GM23338 (cell line): ENCODE measurements around the gene CADPS. TPM values are rescaled to one million over a fixed set of nuclear protein-coding genes. Genes with fewer than 3 reads are reported as not detected.

ENCODE experiments used
- ATAC-seq: fragments of 200-7000 bp; cut with Tn5 transposase; 3 replicates; pipeline ENCODE4 v1.9.1; 2020
- DNase-seq: peaks from one replicate; pipeline ENCODE4 v3.0.0-alpha.2; 2015; ENCODE audit warnings: low spot score
- H2AFZ ChIP-seq: fragments of 200-600 bp; sonication (generic); 2 replicates; pipeline ENCODE4 v1.8.0; 2016; ENCODE audit warnings: antibody characterized with exemption, mild to moderate bottlenecking, moderate library complexity
- H3F3A ChIP-seq: fragments of 200-600 bp; sonication (generic); replicated peaks from 2 replicates; pipeline ENCODE4 v1.8.0; 2017; ENCODE audit warnings: antibody characterized with exemption, mixed run types, low read depth
- H3K27ac ChIP-seq: fragments of 200-600 bp; sonication (generic); 2 replicates; pipeline ENCODE4 v1.6.1; 2016; ENCODE audit warnings: low read depth
- H3K27me3 ChIP-seq: fragments of 200-600 bp; sonication (generic); 2 replicates; pipeline ENCODE4 v1.8.0; 2016; ENCODE audit warnings: mild to moderate bottlenecking, mixed run types, moderate library complexity; ENCODE audit not compliant: insufficient read depth
- H3K36me3 ChIP-seq: fragments of 200-600 bp; sonication (generic); 2 replicates; pipeline ENCODE4 v1.8.0; 2016; ENCODE audit warnings: mild to moderate bottlenecking; ENCODE audit not compliant: insufficient read depth
- H3K4me1 ChIP-seq: fragments of 200-600 bp; sonication (generic); 2 replicates; pipeline ENCODE4 v1.8.0; 2016; ENCODE audit warnings: mild to moderate bottlenecking, moderate library complexity; ENCODE audit not compliant: insufficient read depth
- H3K4me2 ChIP-seq: fragments of 200-600 bp; sonication (generic); 2 replicates; pipeline ENCODE4 v1.7.1; 2017; ENCODE audit warnings: mixed run types
- H3K4me3 ChIP-seq: fragments of 200-600 bp; sonication (generic); 2 replicates; pipeline ENCODE4 v1.6.1; 2016; ENCODE audit warnings: mixed run types
- H3K79me2 ChIP-seq: fragments of 200-600 bp; sonication (generic); replicated peaks from 2 replicates; pipeline ENCODE4 v1.8.0; 2017; ENCODE audit warnings: mild to moderate bottlenecking; ENCODE audit not compliant: insufficient read depth
- H3K9me2 ChIP-seq: fragments of 200-600 bp; sonication (generic); 2 replicates; pipeline ENCODE4 v1.8.0; 2017; ENCODE audit not compliant: insufficient read depth
- H4K20me1 ChIP-seq: fragments of 200-600 bp; sonication (generic); replicated peaks from 2 replicates; pipeline ENCODE4 v1.8.0; 2017; ENCODE audit warnings: mild to moderate bottlenecking; ENCODE audit not compliant: insufficient read depth
- H3K27ac Mint-ChIP-seq: 2 replicates; pipeline ENCODE4 v1.8.0; 2020; ENCODE audit warnings: inconsistent platforms, mild to moderate bottlenecking, moderate library complexity, mixed read lengths
- H3K27me3 Mint-ChIP-seq: 3 replicates; pipeline ENCODE4 v1.8.0; 2022; ENCODE audit warnings: low read depth, mild to moderate bottlenecking, moderate library complexity, mixed read lengths, inconsistent platforms; ENCODE audit not compliant: insufficient read depth, poor library complexity
- H3K36me3 Mint-ChIP-seq: 3 replicates; pipeline ENCODE4 v1.8.0; 2021; ENCODE audit warnings: low read depth, mild to moderate bottlenecking, inconsistent platforms, moderate library complexity, mixed read lengths
- H3K4me1 Mint-ChIP-seq: 3 replicates; pipeline ENCODE4 v1.8.0; 2020; ENCODE audit warnings: mild to moderate bottlenecking, inconsistent platforms, mixed read lengths
- H3K4me3 Mint-ChIP-seq: 3 replicates; pipeline ENCODE4 v1.8.0; 2021; ENCODE audit warnings: moderate library complexity, mild to moderate bottlenecking, inconsistent platforms, mixed read lengths
- H3K9me3 Mint-ChIP-seq: 3 replicates; pipeline ENCODE4 v1.8.0; 2020; ENCODE audit warnings: moderate library complexity, mild to moderate bottlenecking, inconsistent platforms, mixed read lengths
- CREB1 ChIP-seq: fragments of 250-450 bp; sonication (Bioruptor Pico); IDR thresholded peaks from 2 replicates; pipeline ENCODE4 v1.5.0; 2020; ENCODE audit warnings: low read depth, mild to moderate bottlenecking, moderate library complexity
- EZH2 ChIP-seq: fragments of 200-600 bp; sonication (generic); IDR thresholded peaks from one replicate; pipeline ENCODE4 v1.8.0; 2017; ENCODE audit warnings: antibody characterized with exemption, mild to moderate bottlenecking, low read depth; ENCODE audit not compliant: unreplicated experiment
- EZH2phosphoT487 ChIP-seq: fragments of 200-600 bp; sonication (generic); IDR thresholded peaks from one replicate; pipeline ENCODE4 v1.8.1; 2018; ENCODE audit warnings: antibody characterized with exemption; ENCODE audit not compliant: unreplicated experiment
- JUNB ChIP-seq: IDR thresholded peaks from one replicate; pipeline ENCODE4 v1.6.1; 2016; ENCODE audit warnings: antibody characterized with exemption; ENCODE audit not compliant: unreplicated experiment
- NANOG ChIP-seq: IDR thresholded peaks from 2 replicates; pipeline ENCODE4 v1.6.1; 2016; ENCODE audit warnings: antibody characterized with exemption, borderline replicate concordance
- POLR2AphosphoS5 ChIP-seq: IDR thresholded peaks from 2 replicates; pipeline ENCODE4 v1.6.1; 2016; ENCODE audit warnings: antibody characterized with exemption, low read depth
- STAT1 ChIP-seq: IDR thresholded peaks from one replicate; pipeline ENCODE4 v1.6.1; 2016; ENCODE audit warnings: antibody characterized with exemption; ENCODE audit not compliant: unreplicated experiment
- ZNF114 ChIP-seq: fragments of 250-450 bp; sonication (Bioruptor Pico); IDR thresholded peaks from 2 replicates; pipeline ENCODE4 v1.5.0; 2020; ENCODE audit warnings: mild to moderate bottlenecking, moderate library complexity
- ZNF331 ChIP-seq: fragments of 250-450 bp; sonication (Bioruptor Pico); IDR thresholded peaks from 2 replicates; pipeline ENCODE4 v1.5.0; 2020; ENCODE audit warnings: low read depth, mild to moderate bottlenecking, moderate library complexity
- polyA plus RNA-seq: library from polyadenylated mRNA; unstranded; fragments of >200 nt; fragmentation: Nextera tagmentation; extraction: Ambion mirVana; gene quantifications from 2 replicates; pipeline ENCODE4 v1.2.1, GENCODE V29; 2016
- total RNA-seq: library from RNA; depleted of rRNA; stranded (reverse); fragments of >200 nt; shearing (Covaris generic); gene quantifications from 2 replicates; pipeline ENCODE4 v1.2.3, GENCODE V29; 2014
- TF ChIP-seq, protein P1 (sequence below): IDR thresholded peaks from one replicate; pipeline ENCODE4 v1.6.1; 2018; ENCODE audit warnings: antibody characterized with exemption; ENCODE audit not compliant: unreplicated experiment
- TF ChIP-seq, protein P2 (sequence below): fragments of 250-450 bp; sonication (Bioruptor Pico); IDR thresholded peaks from 2 replicates; pipeline ENCODE4 v1.5.0; 2020; ENCODE audit warnings: mild to moderate bottlenecking, moderate library complexity
- TF ChIP-seq, protein P3 (sequence below): IDR thresholded peaks from 2 replicates; pipeline ENCODE4 v1.6.1; 2016; ENCODE audit warnings: antibody characterized with exemption

The CADPS gene
- total and polyA plus RNA-seq, 2 experiments from 2014 or later, result 14.7 to 22.0 TPM

DNA sequence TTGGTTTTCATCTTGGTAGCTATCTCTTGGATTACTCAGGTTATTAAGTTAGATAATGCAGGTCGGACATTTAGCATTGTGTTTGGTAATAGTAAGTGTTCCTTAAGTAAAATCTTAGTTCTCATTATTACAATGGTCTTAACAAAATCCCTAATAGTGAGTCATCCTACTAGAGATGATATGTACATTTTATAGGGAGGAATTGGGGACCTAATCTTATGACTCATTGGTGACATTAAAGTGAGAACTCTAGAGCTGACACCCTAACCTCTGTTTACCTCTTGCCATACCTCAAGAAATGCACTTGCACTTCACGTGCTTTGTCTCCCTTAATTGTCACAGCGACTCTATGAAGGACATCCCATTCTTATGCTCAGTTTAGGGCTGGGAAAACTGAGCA is 174.9 kb downstream of the CADPS start:
- TF ChIP-seq, protein P1, sequence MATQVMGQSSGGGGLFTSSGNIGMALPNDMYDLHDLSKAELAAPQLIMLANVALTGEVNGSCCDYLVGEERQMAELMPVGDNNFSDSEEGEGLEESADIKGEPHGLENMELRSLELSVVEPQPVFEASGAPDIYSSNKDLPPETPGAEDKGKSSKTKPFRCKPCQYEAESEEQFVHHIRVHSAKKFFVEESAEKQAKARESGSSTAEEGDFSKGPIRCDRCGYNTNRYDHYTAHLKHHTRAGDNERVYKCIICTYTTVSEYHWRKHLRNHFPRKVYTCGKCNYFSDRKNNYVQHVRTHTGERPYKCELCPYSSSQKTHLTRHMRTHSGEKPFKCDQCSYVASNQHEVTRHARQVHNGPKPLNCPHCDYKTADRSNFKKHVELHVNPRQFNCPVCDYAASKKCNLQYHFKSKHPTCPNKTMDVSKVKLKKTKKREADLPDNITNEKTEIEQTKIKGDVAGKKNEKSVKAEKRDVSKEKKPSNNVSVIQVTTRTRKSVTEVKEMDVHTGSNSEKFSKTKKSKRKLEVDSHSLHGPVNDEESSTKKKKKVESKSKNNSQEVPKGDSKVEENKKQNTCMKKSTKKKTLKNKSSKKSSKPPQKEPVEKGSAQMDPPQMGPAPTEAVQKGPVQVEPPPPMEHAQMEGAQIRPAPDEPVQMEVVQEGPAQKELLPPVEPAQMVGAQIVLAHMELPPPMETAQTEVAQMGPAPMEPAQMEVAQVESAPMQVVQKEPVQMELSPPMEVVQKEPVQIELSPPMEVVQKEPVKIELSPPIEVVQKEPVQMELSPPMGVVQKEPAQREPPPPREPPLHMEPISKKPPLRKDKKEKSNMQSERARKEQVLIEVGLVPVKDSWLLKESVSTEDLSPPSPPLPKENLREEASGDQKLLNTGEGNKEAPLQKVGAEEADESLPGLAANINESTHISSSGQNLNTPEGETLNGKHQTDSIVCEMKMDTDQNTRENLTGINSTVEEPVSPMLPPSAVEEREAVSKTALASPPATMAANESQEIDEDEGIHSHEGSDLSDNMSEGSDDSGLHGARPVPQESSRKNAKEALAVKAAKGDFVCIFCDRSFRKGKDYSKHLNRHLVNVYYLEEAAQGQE, result no peak
- TF ChIP-seq EZH2phosphoT487, result no peak
- no peak for TF ChIP-seq STAT1
- TF ChIP-seq EZH2, result no peak
- TF ChIP-seq, protein P2, sequence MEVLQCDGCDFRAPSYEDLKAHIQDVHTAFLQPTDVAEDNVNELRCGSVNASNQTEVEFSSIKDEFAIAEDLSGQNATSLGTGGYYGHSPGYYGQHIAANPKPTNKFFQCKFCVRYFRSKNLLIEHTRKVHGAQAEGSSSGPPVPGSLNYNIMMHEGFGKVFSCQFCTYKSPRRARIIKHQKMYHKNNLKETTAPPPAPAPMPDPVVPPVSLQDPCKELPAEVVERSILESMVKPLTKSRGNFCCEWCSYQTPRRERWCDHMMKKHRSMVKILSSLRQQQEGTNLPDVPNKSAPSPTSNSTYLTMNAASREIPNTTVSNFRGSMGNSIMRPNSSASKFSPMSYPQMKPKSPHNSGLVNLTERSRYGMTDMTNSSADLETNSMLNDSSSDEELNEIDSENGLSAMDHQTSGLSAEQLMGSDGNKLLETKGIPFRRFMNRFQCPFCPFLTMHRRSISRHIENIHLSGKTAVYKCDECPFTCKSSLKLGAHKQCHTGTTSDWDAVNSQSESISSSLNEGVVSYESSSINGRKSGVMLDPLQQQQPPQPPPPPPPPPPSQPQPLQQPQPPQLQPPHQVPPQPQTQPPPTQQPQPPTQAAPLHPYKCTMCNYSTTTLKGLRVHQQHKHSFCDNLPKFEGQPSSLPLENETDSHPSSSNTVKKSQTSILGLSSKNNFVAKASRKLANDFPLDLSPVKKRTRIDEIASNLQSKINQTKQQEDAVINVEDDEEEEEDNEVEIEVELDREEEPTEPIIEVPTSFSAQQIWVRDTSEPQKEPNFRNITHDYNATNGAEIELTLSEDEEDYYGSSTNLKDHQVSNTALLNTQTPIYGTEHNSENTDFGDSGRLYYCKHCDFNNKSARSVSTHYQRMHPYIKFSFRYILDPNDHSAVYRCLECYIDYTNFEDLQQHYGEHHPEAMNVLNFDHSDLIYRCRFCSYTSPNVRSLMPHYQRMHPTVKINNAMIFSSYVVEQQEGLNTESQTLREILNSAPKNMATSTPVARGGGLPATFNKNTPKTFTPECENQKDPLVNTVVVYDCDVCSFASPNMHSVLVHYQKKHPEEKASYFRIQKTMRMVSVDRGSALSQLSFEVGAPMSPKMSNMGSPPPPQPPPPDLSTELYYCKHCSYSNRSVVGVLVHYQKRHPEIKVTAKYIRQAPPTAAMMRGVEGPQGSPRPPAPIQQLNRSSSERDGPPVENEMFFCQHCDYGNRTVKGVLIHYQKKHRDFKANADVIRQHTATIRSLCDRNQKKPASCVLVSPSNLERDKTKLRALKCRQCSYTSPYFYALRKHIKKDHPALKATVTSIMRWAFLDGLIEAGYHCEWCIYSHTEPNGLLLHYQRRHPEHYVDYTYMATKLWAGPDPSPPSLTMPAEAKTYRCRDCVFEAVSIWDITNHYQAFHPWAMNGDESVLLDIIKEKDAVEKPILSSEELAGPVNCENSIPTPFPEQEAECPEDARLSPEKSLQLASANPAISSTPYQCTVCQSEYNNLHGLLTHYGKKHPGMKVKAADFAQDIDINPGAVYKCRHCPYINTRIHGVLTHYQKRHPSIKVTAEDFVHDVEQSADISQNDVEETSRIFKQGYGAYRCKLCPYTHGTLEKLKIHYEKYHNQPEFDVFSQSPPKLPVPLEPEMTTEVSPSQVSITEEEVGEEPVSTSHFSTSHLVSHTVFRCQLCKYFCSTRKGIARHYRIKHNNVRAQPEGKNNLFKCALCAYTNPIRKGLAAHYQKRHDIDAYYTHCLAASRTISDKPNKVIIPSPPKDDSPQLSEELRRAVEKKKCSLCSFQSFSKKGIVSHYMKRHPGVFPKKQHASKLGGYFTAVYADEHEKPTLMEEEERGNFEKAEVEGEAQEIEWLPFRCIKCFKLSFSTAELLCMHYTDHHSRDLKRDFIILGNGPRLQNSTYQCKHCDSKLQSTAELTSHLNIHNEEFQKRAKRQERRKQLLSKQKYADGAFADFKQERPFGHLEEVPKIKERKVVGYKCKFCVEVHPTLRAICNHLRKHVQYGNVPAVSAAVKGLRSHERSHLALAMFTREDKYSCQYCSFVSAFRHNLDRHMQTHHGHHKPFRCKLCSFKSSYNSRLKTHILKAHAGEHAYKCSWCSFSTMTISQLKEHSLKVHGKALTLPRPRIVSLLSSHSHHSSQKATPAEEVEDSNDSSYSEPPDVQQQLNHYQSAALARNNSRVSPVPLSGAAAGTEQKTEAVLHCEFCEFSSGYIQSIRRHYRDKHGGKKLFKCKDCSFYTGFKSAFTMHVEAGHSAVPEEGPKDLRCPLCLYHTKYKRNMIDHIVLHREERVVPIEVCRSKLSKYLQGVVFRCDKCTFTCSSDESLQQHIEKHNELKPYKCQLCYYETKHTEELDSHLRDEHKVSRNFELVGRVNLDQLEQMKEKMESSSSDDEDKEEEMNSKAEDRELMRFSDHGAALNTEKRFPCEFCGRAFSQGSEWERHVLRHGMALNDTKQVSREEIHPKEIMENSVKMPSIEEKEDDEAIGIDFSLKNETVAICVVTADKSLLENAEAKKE, result no peak
- TF ChIP-seq POLR2AphosphoS5, result no peak
- TF ChIP-seq CREB1, result no peak
- TF ChIP-seq ZNF114 (CRISPR knock-in tag), result no peak
- TF ChIP-seq NANOG, result no peak
- TF ChIP-seq, protein P3, sequence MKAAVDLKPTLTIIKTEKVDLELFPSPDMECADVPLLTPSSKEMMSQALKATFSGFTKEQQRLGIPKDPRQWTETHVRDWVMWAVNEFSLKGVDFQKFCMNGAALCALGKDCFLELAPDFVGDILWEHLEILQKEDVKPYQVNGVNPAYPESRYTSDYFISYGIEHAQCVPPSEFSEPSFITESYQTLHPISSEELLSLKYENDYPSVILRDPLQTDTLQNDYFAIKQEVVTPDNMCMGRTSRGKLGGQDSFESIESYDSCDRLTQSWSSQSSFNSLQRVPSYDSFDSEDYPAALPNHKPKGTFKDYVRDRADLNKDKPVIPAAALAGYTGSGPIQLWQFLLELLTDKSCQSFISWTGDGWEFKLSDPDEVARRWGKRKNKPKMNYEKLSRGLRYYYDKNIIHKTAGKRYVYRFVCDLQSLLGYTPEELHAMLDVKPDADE, result no peak
- TF ChIP-seq ZNF331, result no peak
- TF ChIP-seq JUNB, result no peak
- H3K36me3 Mint-ChIP-seq, result no peaks in the 10 kb centered on the region
- ATAC-seq, result no peak

More for the DNA sequence above, 174.9 kb downstream of the CADPS start:
- Histone ChIP-seq H3K4me1 (peaks cover 9% of the 10 kb centered on the region), H3K36me3 (no peaks in the 10 kb centered on the region), H3K79me2 (no peaks in the 10 kb centered on the region), H2AFZ (no peak overlapping the region), H3K9me2 (peaks cover 10% of the 10 kb centered on the region; the same call in 1 of the 2 replicates), H3K27me3 (no peaks in the 10 kb centered on the region), H3K4me3 (no peak overlapping the region), H3F3A (no peaks in the 10 kb centered on the region), H4K20me1 (no peaks in the 10 kb centered on the region), H3K27ac (no peak overlapping the region), H3K4me2 (no peak overlapping the region)
- H3K4me1 Mint-ChIP-seq, result peaks cover 24% of the 10 kb centered on the region
- no peaks in the 10 kb centered on the region for H3K9me3 Mint-ChIP-seq
- H3K27me3 Mint-ChIP-seq, result peaks cover 4% of the 10 kb centered on the region
- DNase-seq, result no peak
- no peak overlapping the region for H3K4me3 Mint-ChIP-seq
- H3K27ac Mint-ChIP-seq, result no peak overlapping the region
